Measurements from ENCODE around the gene ROBO1.

DNA sequence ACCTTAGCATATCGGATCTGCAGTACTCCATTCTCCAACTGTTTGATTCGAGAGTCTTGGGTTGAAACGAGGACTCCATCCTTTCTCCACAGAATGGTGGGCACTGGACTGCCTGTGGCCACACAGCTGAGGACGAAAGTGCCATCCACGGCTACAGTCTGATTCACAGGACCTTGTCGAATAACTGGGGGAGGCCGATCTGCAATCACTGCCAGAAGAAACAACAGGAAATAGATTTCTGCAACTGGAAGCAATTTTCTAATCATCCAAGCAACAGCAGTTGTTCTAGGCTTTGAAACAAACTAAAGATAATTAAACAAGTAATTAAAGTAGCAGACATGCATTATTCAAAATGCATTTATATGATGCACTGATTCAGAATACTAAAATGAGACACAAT, 1097.7 kb downstream of the ROBO1 start:
- TF ChIP-seq EZH2 (IDR thresholded peaks at IDR 0.05; ENCODE audit: low read length, unreplicated experiment) (no peak), CTCF (conservative IDR thresholded peaks at IDR 0.05; ENCODE audit: low read depth, low read length) (no peak)

All from PC-3 (cell line).